Measurements from ENCODE around the gene FBLN2.

The FBLN2 gene

GRCh38 chr3:13666781-13667709, 118.1 kb downstream of the FBLN2 start:
- no peak overlapping the region for H4K91ac ChIP-seq (ENCODE audit: low read length)
- no peak overlapping the region for H3K18ac ChIP-seq (ENCODE audit: low read depth in 1 of 2, low read length in 2 of 2)
- H3K4me2 ChIP-seq (ENCODE audit: low read length, poor library complexity, severe bottlenecking) = no peak overlapping the region
- no peak overlapping the region for H4K8ac ChIP-seq (ENCODE audit: low read length)
- H3K9ac ChIP-seq (ENCODE audit: low read length) = no peak overlapping the region
- no peak overlapping the region for H3K4ac ChIP-seq (ENCODE audit: low read depth in 1 of 2, low read length in 2 of 2)
- no peak for DNase-seq
- no peak overlapping the region for H3K23ac ChIP-seq (ENCODE audit: low read length in 2 of 2)
- no peak overlapping the region for H2BK5ac ChIP-seq (ENCODE audit: low read depth, low read length, poor library complexity, severe bottlenecking)
- no peaks in the 10 kb centered on the region for H3K9me3 ChIP-seq (ENCODE audit: control insufficient read depth, low read length)
- no peak overlapping the region for H2BK15ac ChIP-seq (ENCODE audit: low read depth, poor library complexity, severe bottlenecking)
- peaks cover 22 to 78% of the 10 kb centered on the region in 2 experiments for H3K27me3 ChIP-seq (ENCODE audit: control insufficient read depth in 1 of 2, insufficient read depth in 1 of 2, low read length in 2 of 2)
- H2BK120ac ChIP-seq (ENCODE audit: low read depth, low read length) = no peak overlapping the region
- H3K79me1 ChIP-seq (replicated peaks; ENCODE audit: low read length, poor library complexity, severe bottlenecking) = no peaks in the 10 kb centered on the region
- H3K36me3 ChIP-seq (ENCODE audit: control insufficient read depth in 1 of 2, insufficient read depth in 2 of 2, low read depth in 1 of 2, low read length in 2 of 2) = no peaks in the 10 kb centered on the region
- H3K4me3 ChIP-seq (ENCODE audit: insufficient read depth in 1 of 2, low read depth in 1 of 2, low read length in 2 of 2) = no peak overlapping the region
- 78% methylated on average over 15 of the region's 18 CpGs for whole genome bisulfite sequencing
- no peaks in the 10 kb centered on the region for H3K4me1 ChIP-seq (ENCODE audit: control insufficient read depth, insufficient read depth, low read depth, low read length)
- H3K14ac ChIP-seq (ENCODE audit: low read length in 2 of 2) = no peak overlapping the region
- no peak overlapping the region for H2BK12ac ChIP-seq (ENCODE audit: low read length in 2 of 2)
- no peak overlapping the region for H2AFZ ChIP-seq (ENCODE audit: low read depth, low read length)
- H2AK5ac ChIP-seq (ENCODE audit: low read length, severe bottlenecking) = no peak overlapping the region
- no peak overlapping the region for H3K27ac ChIP-seq (ENCODE audit: low read length, poor library complexity, severe bottlenecking)

- H3K9ac ChIP-seq (ENCODE audit: low read length) = no peak overlapping the region
- H2BK12ac ChIP-seq (ENCODE audit: low read length in 2 of 2) = no peak overlapping the region
- H2AK5ac ChIP-seq (ENCODE audit: low read length, severe bottlenecking) = no peak overlapping the region
- H3K23ac ChIP-seq (ENCODE audit: low read length in 2 of 2) = no peak overlapping the region
- no peaks in the 10 kb centered on the region for H3K9me3 ChIP-seq (ENCODE audit: control insufficient read depth, low read length)
- no peak overlapping the region for H2AFZ ChIP-seq (ENCODE audit: low read depth, low read length)
- H3K4me2 ChIP-seq (ENCODE audit: low read length, poor library complexity, severe bottlenecking) = no peak overlapping the region
- WGBS = 79% methylated on average over 3 of the region's 5 CpGs
- H3K36me3 ChIP-seq (ENCODE audit: control insufficient read depth in 1 of 2, insufficient read depth in 2 of 2, low read depth in 1 of 2, low read length in 2 of 2) = no peaks in the 10 kb centered on the region
- H4K91ac ChIP-seq (ENCODE audit: low read length) = no peak overlapping the region
- no peak overlapping the region for H2BK120ac ChIP-seq (ENCODE audit: low read depth, low read length)
- H3K14ac ChIP-seq (ENCODE audit: low read length in 2 of 2) = no peak overlapping the region
- no peak overlapping the region for H2BK15ac ChIP-seq (ENCODE audit: low read depth, poor library complexity, severe bottlenecking)
- no peak overlapping the region for H2BK5ac ChIP-seq (ENCODE audit: low read depth, low read length, poor library complexity, severe bottlenecking)
- H3K18ac ChIP-seq (ENCODE audit: low read depth in 1 of 2, low read length in 2 of 2) = no peak overlapping the region
- no peak overlapping the region for H3K27ac ChIP-seq (ENCODE audit: low read length, poor library complexity, severe bottlenecking)
- no peak overlapping the region for H3K4ac ChIP-seq (ENCODE audit: low read depth in 1 of 2, low read length in 2 of 2)
- H3K4me3 ChIP-seq (ENCODE audit: insufficient read depth in 1 of 2, low read depth in 1 of 2, low read length in 2 of 2) = no peak overlapping the region
- no peak overlapping the region for H4K8ac ChIP-seq (ENCODE audit: low read length)
- no peaks in the 10 kb centered on the region for H3K79me1 ChIP-seq (replicated peaks; ENCODE audit: low read length, poor library complexity, severe bottlenecking)
- peaks cover 22 to 88% of the 10 kb centered on the region in 2 experiments for H3K27me3 ChIP-seq (ENCODE audit: control insufficient read depth in 1 of 2, insufficient read depth in 1 of 2, low read length in 2 of 2)
- H3K4me1 ChIP-seq (ENCODE audit: control insufficient read depth, insufficient read depth, low read depth, low read length) = no peaks in the 10 kb centered on the region
- DNase-seq = no peak
Measured at GRCh38 chr3:13668136-13668535, 119.2 kb downstream of the FBLN2 start.

- H3K4me2 ChIP-seq (ENCODE audit: low read length, poor library complexity, severe bottlenecking) = no peak overlapping the region
- no peak overlapping the region for H2BK120ac ChIP-seq (ENCODE audit: low read depth, low read length)
- H3K27me3 ChIP-seq (ENCODE audit: control insufficient read depth in 1 of 2, insufficient read depth in 1 of 2, low read length in 2 of 2) = peaks cover 22 to 80% of the 10 kb centered on the region in 2 experiments
- H3K4me3 ChIP-seq (ENCODE audit: insufficient read depth in 1 of 2, low read depth in 1 of 2, low read length in 2 of 2) = no peak overlapping the region
- H2AFZ ChIP-seq (ENCODE audit: low read depth, low read length) = no peak overlapping the region
- no peak overlapping the region for H3K9ac ChIP-seq (ENCODE audit: low read length)
- H3K14ac ChIP-seq (ENCODE audit: low read length in 2 of 2) = no peak overlapping the region
- no peak for DNase-seq
- no peaks in the 10 kb centered on the region for H3K36me3 ChIP-seq (ENCODE audit: control insufficient read depth in 1 of 2, insufficient read depth in 2 of 2, low read depth in 1 of 2, low read length in 2 of 2)
- H2AK5ac ChIP-seq (ENCODE audit: low read length, severe bottlenecking) = no peak overlapping the region
- H3K23ac ChIP-seq (ENCODE audit: low read length in 2 of 2) = no peak overlapping the region
- no peak overlapping the region for H2BK12ac ChIP-seq (ENCODE audit: low read length in 2 of 2)
- no peaks in the 10 kb centered on the region for H3K4me1 ChIP-seq (ENCODE audit: control insufficient read depth, insufficient read depth, low read depth, low read length)
- H2BK15ac ChIP-seq (ENCODE audit: low read depth, poor library complexity, severe bottlenecking) = no peak overlapping the region
- H3K79me1 ChIP-seq (replicated peaks; ENCODE audit: low read length, poor library complexity, severe bottlenecking) = no peaks in the 10 kb centered on the region
- H3K27ac ChIP-seq (ENCODE audit: low read length, poor library complexity, severe bottlenecking) = no peak overlapping the region
- H4K91ac ChIP-seq (ENCODE audit: low read length) = no peak overlapping the region
- no peak overlapping the region for H3K4ac ChIP-seq (ENCODE audit: low read depth in 1 of 2, low read length in 2 of 2)
- WGBS = 29% methylated on average over 1 of the region's 1 CpG
- H3K9me3 ChIP-seq (ENCODE audit: control insufficient read depth, low read length) = no peaks in the 10 kb centered on the region
- no peak overlapping the region for H4K8ac ChIP-seq (ENCODE audit: low read length)
- H3K18ac ChIP-seq (ENCODE audit: low read depth in 1 of 2, low read length in 2 of 2) = no peak overlapping the region
- H2BK5ac ChIP-seq (ENCODE audit: low read depth, low read length, poor library complexity, severe bottlenecking) = no peak overlapping the region
Measured at GRCh38 chr3:13669457-13669856, 120.5 kb downstream of the FBLN2 start.

- no peak overlapping the region for H3K27ac ChIP-seq (ENCODE audit: low read length, poor library complexity, severe bottlenecking)
- H2AFZ ChIP-seq (ENCODE audit: low read depth, low read length) = no peak overlapping the region
- no peak overlapping the region for H3K18ac ChIP-seq (ENCODE audit: low read depth in 1 of 2, low read length in 2 of 2)
- 82% methylated on average over 4 of the region's 4 CpGs for WGBS
- H3K4me2 ChIP-seq (ENCODE audit: low read length, poor library complexity, severe bottlenecking) = no peak overlapping the region
- H3K23ac ChIP-seq (ENCODE audit: low read length in 2 of 2) = no peak overlapping the region
- no peaks in the 10 kb centered on the region for H3K36me3 ChIP-seq (ENCODE audit: control insufficient read depth in 1 of 2, insufficient read depth in 2 of 2, low read depth in 1 of 2, low read length in 2 of 2)
- no peaks in the 10 kb centered on the region for H3K9me3 ChIP-seq (ENCODE audit: control insufficient read depth, low read length)
- no peaks in the 10 kb centered on the region for H3K79me1 ChIP-seq (replicated peaks; ENCODE audit: low read length, poor library complexity, severe bottlenecking)
- no peaks in the 10 kb centered on the region for H3K4me1 ChIP-seq (ENCODE audit: control insufficient read depth, insufficient read depth, low read depth, low read length)
- no peak overlapping the region for H3K14ac ChIP-seq (ENCODE audit: low read length in 2 of 2)
- H2BK120ac ChIP-seq (ENCODE audit: low read depth, low read length) = no peak overlapping the region
- peaks cover 16 to 80% of the 10 kb centered on the region in 2 experiments for H3K27me3 ChIP-seq (ENCODE audit: control insufficient read depth in 1 of 2, insufficient read depth in 1 of 2, low read length in 2 of 2)
- H3K9ac ChIP-seq (ENCODE audit: low read length) = no peak overlapping the region
- no peak overlapping the region for H3K4ac ChIP-seq (ENCODE audit: low read depth in 1 of 2, low read length in 2 of 2)
- H2BK12ac ChIP-seq (ENCODE audit: low read length in 2 of 2) = no peak overlapping the region
- no peak overlapping the region for H2BK5ac ChIP-seq (ENCODE audit: low read depth, low read length, poor library complexity, severe bottlenecking)
- H4K91ac ChIP-seq (ENCODE audit: low read length) = no peak overlapping the region
- no peak for DNase-seq
- H4K8ac ChIP-seq (ENCODE audit: low read length) = no peak overlapping the region
- no peak overlapping the region for H2BK15ac ChIP-seq (ENCODE audit: low read depth, poor library complexity, severe bottlenecking)
- H2AK5ac ChIP-seq (ENCODE audit: low read length, severe bottlenecking) = no peak overlapping the region
- no peak overlapping the region for H3K4me3 ChIP-seq (ENCODE audit: insufficient read depth in 1 of 2, low read depth in 1 of 2, low read length in 2 of 2)
Measured at GRCh38 chr3:13670292-13670691, 121.4 kb downstream of the FBLN2 start.

All from mesenchymal stem cell (in vitro differentiated cells and primary cell).